Endothelial cell of umbilical vein (primary cell): Measurements from ENCODE around the gene LRRC32. TPM values are rescaled to one million over a fixed set of nuclear protein-coding genes. Genes with fewer than 3 reads are reported as not detected.
A peak's percentile ranks its signal among the peaks of the same experiment; 100 is the strongest.

Experiments used
- BruUV-seq: library from RNA; stranded (reverse); fragments of 400-500 nt; replicated peaks from 2 replicates; lab custom pipeline; 2021; lab: Mats Ljungman, UMichigan
- CTCF ChIA-PET: fragments of 300-600, 350-600 bp; sonication (Branson Sonifier 250); formaldehyde crosslinking; loops from one replicate; lab custom pipeline; 2021; ENCODE audit warnings: antibody characterized with exemption, inconsistent platforms; lab: Charles Lee
- POLR2A ChIA-PET: fragments of 300-600, 350-600 bp; sonication (Branson Sonifier 250); formaldehyde crosslinking; loops from one replicate; lab custom pipeline; 2021; ENCODE audit warnings: antibody characterized with exemption, inconsistent platforms; lab: Charles Lee
- DNase-seq: peaks from one replicate; pipeline ENCODE4 v3.0.0-alpha.2; 2011; ENCODE audit warnings: low read depth, low spot score
- FAIRE-seq: peaks from 2 replicates; lab custom pipeline; 2011; peaks lifted over from hg19 to GRCh38; lab: Jason Lieb, UNC
- H2AFZ ChIP-seq: 2 replicates; pipeline ENCODE4 v1.6.0; 2012; ENCODE audit warnings: low read depth, low read length, control low read depth, inconsistent platforms
- H3K27ac ChIP-seq: 2 replicates; pipeline ENCODE4 v1.5.1; 2011; ENCODE audit warnings: low read depth, mild to moderate bottlenecking, control low read depth, low read length, moderate library complexity; ENCODE audit not compliant: insufficient read depth
- H3K27me3 ChIP-seq, 2 experiments: 2 replicates each; pipeline versions ENCODE4 v1.6.0 to v1.6.1; 2011; ENCODE audit warnings: low read length in 2 of 2, mixed read lengths in 1 of 2; ENCODE audit not compliant: control insufficient read depth in 2 of 2, insufficient read depth in 2 of 2
- H3K36me3 ChIP-seq, 2 experiments: 2 replicates in 1 of 2; 3 replicates in 1 of 2; pipeline ENCODE4 v1.5.1; 2011; ENCODE audit warnings: low read length in 2 of 2, mild to moderate bottlenecking in 1 of 2, moderate library complexity in 1 of 2; ENCODE audit not compliant: control insufficient read depth in 2 of 2, insufficient read depth in 2 of 2; ENCODE audit errors: extremely low read depth in 1 of 2
- H3K4me1 ChIP-seq: 3 replicates; pipeline ENCODE4 v1.5.1; 2011; ENCODE audit warnings: mild to moderate bottlenecking, low read length; ENCODE audit not compliant: control insufficient read depth, insufficient read depth; ENCODE audit errors: extremely low read depth
- H3K4me2 ChIP-seq: 2 replicates; pipeline ENCODE4 v1.6.1; 2011; ENCODE audit warnings: low read length, control low read depth, mixed read lengths; ENCODE audit not compliant: insufficient read depth
- H3K4me3 ChIP-seq, 3 experiments: fragments of 200-600 bp in 1 of 3; sonication (generic), shearing (Covaris generic) in 1 of 3; replicated peaks in 1 of 3; 2 replicates each; pipeline ENCODE4 v1.5.1; 2011 to 2016; ENCODE audit warnings: control low read depth in 3 of 3, low read length in 3 of 3, mild to moderate bottlenecking in 2 of 3, inconsistent platforms in 1 of 3, low read depth in 1 of 3, moderate library complexity in 1 of 3; ENCODE audit not compliant: insufficient read depth in 1 of 3
- H3K79me2 ChIP-seq: 2 replicates; pipeline ENCODE4 v1.6.0; 2012; ENCODE audit warnings: low read length, inconsistent platforms; ENCODE audit not compliant: control insufficient read depth, insufficient read depth
- H3K9ac ChIP-seq: replicated peaks from 2 replicates; pipeline ENCODE3; 2011; ENCODE audit warnings: low read length, control low read depth; ENCODE audit not compliant: insufficient read depth; ENCODE audit errors: extremely low read depth
- H3K9me1 ChIP-seq: replicated peaks from 3 replicates; pipeline ENCODE4 v1.6.0; 2011; ENCODE audit warnings: mild to moderate bottlenecking, low read length; ENCODE audit not compliant: control insufficient read depth, insufficient read depth; ENCODE audit errors: extremely low read depth
- H3K9me3 ChIP-seq: replicated peaks from 2 replicates; pipeline ENCODE4 v1.5.1; 2012; ENCODE audit warnings: low read length, inconsistent platforms; ENCODE audit not compliant: control insufficient read depth, insufficient read depth
- H4K20me1 ChIP-seq: replicated peaks from 2 replicates; pipeline ENCODE3; 2011; ENCODE audit warnings: mild to moderate bottlenecking, low read length; ENCODE audit not compliant: control insufficient read depth, insufficient read depth; ENCODE audit errors: extremely low read depth
- EZH2 ChIP-seq: IDR thresholded peaks from 2 replicates; pipeline ENCODE4 v1.6.1; 2012; ENCODE audit warnings: borderline replicate concordance, low read depth, mild to moderate bottlenecking, moderate library complexity, low read length, inconsistent platforms; ENCODE audit not compliant: severe bottlenecking
- FOS ChIP-seq: IDR thresholded peaks from 2 replicates; pipeline ENCODE4 v1.6.1; 2011; ENCODE audit warnings: mild to moderate bottlenecking, low read length, moderate library complexity, borderline replicate concordance; ENCODE audit not compliant: insufficient read depth
- GATA2 ChIP-seq: IDR thresholded peaks from 2 replicates; pipeline ENCODE4 v1.7.0; 2011; ENCODE audit warnings: low read depth, mild to moderate bottlenecking, moderate library complexity, mixed read lengths, low read length; ENCODE audit not compliant: insufficient read length, insufficient read depth
- JUN ChIP-seq: IDR thresholded peaks from 2 replicates; pipeline ENCODE4 v1.6.1; 2011; ENCODE audit warnings: borderline replicate concordance, low read depth; ENCODE audit not compliant: insufficient read length, insufficient read depth
- MYC ChIP-seq: IDR thresholded peaks from one replicate; pipeline ENCODE4 v1.6.1; 2011; ENCODE audit warnings: mild to moderate bottlenecking, low read depth, low read length
- POLR2A ChIP-seq: IDR thresholded peaks from 2 replicates; pipeline ENCODE4 v1.6.1; 2012; ENCODE audit warnings: low read depth, mild to moderate bottlenecking, control low read depth, low read length
- POLR2AphosphoS5 ChIP-seq: IDR thresholded peaks from 2 replicates; pipeline ENCODE4 v1.6.1; 2012; ENCODE audit warnings: low read depth, mild to moderate bottlenecking, control low read depth, low read length, moderate library complexity; ENCODE audit not compliant: insufficient read depth
- dilution Hi-C: fragments of 300-500 bp; cut with MboI; formaldehyde crosslinking; loops from one replicate; pipeline ENCODE4 v1.15.0; 2019; ENCODE audit warnings: low sequenced_read_pairs; ENCODE audit not compliant: extremely low pct_ligation_motif_present
- intact Hi-C: fragments of 100-400 bp; cut with micrococcal nuclease; formaldehyde crosslinking; loops from one replicate; pipeline ENCODE4 v1.10.0; 2022
- polyA plus RNA-seq, 4 experiments: library from polyadenylated mRNA; depleted of rRNA in 3 of 4; stranded (reverse) in 3 of 4; unstranded in 1 of 4; fragments of >200 nt; gene quantifications; 2 replicates each; pipeline versions ENCODE4 v1.2.1 to v1.2.3, GENCODE V29; 2011 to 2012; ENCODE audit warnings: missing spikeins in 1 of 4
- total RNA-seq: library from RNA; stranded (reverse); gene quantifications from 2 replicates; pipeline ENCODE4 v1.2.3, GENCODE V29; 2021
- TF ChIP-seq, protein P1 (sequence below): IDR thresholded peaks from 2 replicates; pipeline ENCODE4 v1.6.1; 2011; ENCODE audit not compliant: insufficient read depth, insufficient read length
- TF ChIP-seq, protein P2 (sequence below), 2 donors: IDR thresholded peaks; 1 replicate in 1 of 2; 2 replicates in 1 of 2; pipeline ENCODE4 v1.5.1; 2011; ENCODE audit warnings: low read length in 2 of 2, mild to moderate bottlenecking in 2 of 2, moderate library complexity in 2 of 2, control low read depth in 1 of 2, inconsistent platforms in 1 of 2, low read depth in 1 of 2; ENCODE audit not compliant: insufficient read depth in 1 of 2; ENCODE audit errors: extremely low read depth in 1 of 2

The LRRC32 gene
- total and polyA plus RNA-seq, 2 donors (not counting 3 experiments of a cell fraction or from before 2014, with no cell fraction given) = 77.2 to 117 TPM

DNA sequence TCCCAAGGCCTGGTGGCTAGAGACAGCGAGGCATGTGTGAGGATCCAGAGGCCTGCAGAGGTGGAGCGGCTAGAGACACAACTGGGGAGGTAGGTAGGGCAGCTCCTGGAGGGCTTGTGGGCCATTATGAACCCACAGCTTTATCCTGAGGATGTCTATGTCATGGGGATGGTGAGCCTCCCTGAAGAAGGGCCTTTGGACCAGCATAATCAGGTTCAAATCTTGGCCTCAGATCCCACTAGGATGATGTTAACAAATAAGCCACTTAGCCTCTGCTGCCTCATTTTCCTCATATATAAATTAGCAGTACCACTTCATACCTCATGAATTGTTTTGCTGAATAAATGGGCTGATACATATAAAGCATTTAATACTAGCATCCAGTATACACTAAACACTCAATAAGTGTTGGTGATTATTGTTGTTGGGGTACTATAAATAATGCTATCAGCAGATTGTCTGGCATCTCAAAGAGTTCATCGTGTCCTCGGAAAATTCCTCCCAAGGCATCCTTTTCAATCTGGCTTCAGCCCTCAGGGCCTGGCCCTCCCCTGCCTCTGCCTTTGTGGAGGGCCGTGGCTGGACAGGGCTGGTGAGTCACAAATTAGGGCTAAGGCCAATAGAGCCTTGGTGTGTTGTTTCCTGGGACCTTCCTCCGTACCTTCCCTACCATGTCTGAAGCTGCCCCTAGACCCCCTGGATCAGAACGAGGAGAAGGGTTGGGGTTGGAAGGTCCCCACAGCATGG is 30.9 kb upstream of the LRRC32 start:
- H2AFZ ChIP-seq = no peak overlapping the region
- H3K4me2 ChIP-seq = peak overlapping the region; percentile 2
- H3K36me3 ChIP-seq = no peaks in the 10 kb centered on the region

More for the DNA sequence above, 30.9 kb upstream of the LRRC32 start:
- no TSS peak for BruUV-seq
- Histone ChIP-seq H3K4me1 (peaks cover 28% of the 10 kb centered on the region), H3K27me3 (no peaks in the 10 kb centered on the region), H3K9ac (no peak overlapping the region), H4K20me1 (no peaks in the 10 kb centered on the region), H3K79me2 (no peaks in the 10 kb centered on the region), H3K27ac (peak overlapping the region; percentile 53), H3K4me3 (no peak overlapping the region), H3K9me3 (no peaks in the 10 kb centered on the region), H3K9me1 (no peaks in the 10 kb centered on the region)
- TF ChIP-seq JUN (no peak), FOS (no peak), EZH2 (no peak), MYC (no peak), GATA2 (no peak), POLR2AphosphoS5 (no peak), POLR2A (no peak)
- TF ChIP-seq, protein P1, sequence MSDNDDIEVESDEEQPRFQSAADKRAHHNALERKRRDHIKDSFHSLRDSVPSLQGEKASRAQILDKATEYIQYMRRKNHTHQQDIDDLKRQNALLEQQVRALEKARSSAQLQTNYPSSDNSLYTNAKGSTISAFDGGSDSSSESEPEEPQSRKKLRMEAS = no peak
- TF ChIP-seq, protein P2, sequence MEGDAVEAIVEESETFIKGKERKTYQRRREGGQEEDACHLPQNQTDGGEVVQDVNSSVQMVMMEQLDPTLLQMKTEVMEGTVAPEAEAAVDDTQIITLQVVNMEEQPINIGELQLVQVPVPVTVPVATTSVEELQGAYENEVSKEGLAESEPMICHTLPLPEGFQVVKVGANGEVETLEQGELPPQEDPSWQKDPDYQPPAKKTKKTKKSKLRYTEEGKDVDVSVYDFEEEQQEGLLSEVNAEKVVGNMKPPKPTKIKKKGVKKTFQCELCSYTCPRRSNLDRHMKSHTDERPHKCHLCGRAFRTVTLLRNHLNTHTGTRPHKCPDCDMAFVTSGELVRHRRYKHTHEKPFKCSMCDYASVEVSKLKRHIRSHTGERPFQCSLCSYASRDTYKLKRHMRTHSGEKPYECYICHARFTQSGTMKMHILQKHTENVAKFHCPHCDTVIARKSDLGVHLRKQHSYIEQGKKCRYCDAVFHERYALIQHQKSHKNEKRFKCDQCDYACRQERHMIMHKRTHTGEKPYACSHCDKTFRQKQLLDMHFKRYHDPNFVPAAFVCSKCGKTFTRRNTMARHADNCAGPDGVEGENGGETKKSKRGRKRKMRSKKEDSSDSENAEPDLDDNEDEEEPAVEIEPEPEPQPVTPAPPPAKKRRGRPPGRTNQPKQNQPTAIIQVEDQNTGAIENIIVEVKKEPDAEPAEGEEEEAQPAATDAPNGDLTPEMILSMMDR (IDR thresholded peaks at IDR 0.05; ENCODE audit: extremely low read depth in 1 of 2, insufficient read depth in 1 of 2, low read depth in 1 of 2, low read length in 2 of 2) = no peak
- DNase-seq (no peak), FAIRE-seq (no peak)
- CTCF ChIA-PET = interaction anchor here (4.8 kb wide), 1 partner anchor 20 kb away, joined by 23 read pairs; no protein-coding TSS in a partner anchor
- dilution Hi-C loops = no loop called here
- intact Hi-C loops = no loop called here
- POLR2A ChIA-PET = no interaction called here
